ENCODE results near the gene KRTAP2-4.

KRTAP2-4 gene

GRCh38 chr17:41029633-41030245, 35.9 kb downstream of the KRTAP2-4 start, which contains the start of gene KRTAP1-4:
Gene KRTAP1-4 (minus strand): TSS chr17:41030195. CDS start chr17:41030078, 117 bp downstream.
- DNase-seq = peak; percentile 14

- no peak for DNase-seq
Measured at GRCh38 chr17:41026715-41027471, 38.8 kb downstream of the KRTAP2-4 start, which contains the start of gene KRTAP1-5. Gene KRTAP1-5 (minus strand): TSS chr17:41027208. CDS start chr17:41027155, 53 bp downstream.

- no peak for DNase-seq
Measured at GRCh38 chr17:41024697-41025096, 41.0 kb downstream of the KRTAP2-4 start.

DNA sequence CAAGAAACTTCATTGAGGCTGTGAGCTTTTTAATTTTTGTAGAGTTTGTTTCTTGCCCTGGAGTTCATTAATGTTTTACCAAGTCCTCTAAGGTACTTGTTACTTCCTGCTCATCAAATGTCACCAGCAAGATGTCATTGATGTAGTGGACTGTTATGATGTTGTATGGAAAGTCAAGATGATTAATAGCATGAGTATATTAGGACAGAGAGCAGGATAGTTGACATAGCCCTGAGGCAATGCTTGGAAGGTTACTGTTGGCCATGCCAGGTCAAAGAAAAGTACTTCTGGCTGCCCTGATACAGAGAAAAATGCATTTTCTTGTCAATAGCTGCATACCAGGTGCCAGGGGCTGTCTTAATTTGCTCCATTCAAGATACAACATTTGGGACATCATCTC, 45.3 kb downstream of the KRTAP2-4 start:
- no peak for DNase-seq

- no peak for DNase-seq
Measured at GRCh38 chr17:41019415-41019814, 46.3 kb downstream of the KRTAP2-4 start.

GRCh38 chr17:41018541-41018940, 47.1 kb downstream of the KRTAP2-4 start:
- DNase-seq = no peak

- no peak for DNase-seq
Measured at GRCh38 chr17:41016578-41017215, 49.0 kb downstream of the KRTAP2-4 start.

DNA sequence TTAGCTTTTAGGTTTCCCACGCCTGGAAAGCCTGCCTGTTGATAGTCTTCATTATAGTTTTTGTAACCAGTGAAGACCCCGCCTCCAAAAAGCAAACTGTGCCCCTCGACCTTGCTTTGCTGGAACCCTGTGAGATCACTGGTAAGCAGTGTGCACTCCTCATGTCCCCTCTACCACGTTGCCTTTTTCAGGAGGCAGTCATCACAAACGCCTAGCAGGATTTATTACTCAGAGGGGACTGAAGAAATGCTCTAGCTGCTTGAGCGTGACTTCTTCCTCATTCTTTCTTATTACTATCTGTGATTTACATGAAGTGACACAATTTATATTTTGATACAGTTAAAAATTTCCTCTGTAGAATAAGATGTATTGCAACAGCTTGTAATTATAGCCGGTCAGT, 50.2 kb downstream of the KRTAP2-4 start:
- no peak for DNase-seq

Measured in NCI-H1105 (cell line).